ENCODE data around the gene ST8SIA3.

The ST8SIA3 gene, protein sequence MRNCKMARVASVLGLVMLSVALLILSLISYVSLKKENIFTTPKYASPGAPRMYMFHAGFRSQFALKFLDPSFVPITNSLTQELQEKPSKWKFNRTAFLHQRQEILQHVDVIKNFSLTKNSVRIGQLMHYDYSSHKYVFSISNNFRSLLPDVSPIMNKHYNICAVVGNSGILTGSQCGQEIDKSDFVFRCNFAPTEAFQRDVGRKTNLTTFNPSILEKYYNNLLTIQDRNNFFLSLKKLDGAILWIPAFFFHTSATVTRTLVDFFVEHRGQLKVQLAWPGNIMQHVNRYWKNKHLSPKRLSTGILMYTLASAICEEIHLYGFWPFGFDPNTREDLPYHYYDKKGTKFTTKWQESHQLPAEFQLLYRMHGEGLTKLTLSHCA

GRCh38 chr18:57352271-57352701 lies at the start of gene ST8SIA3:
Gene ST8SIA3, plus strand, starts transcription at chr18:57352557. Its CDS starts 290 bp downstream, at chr18:57352847.
- DNase-seq (ENCODE audit: low spot score) = no peak

- no peak for DNase-seq (ENCODE audit: low spot score)
Measured at GRCh38 chr18:57311472-57311871, 40.9 kb upstream of the ST8SIA3 start.

DNA sequence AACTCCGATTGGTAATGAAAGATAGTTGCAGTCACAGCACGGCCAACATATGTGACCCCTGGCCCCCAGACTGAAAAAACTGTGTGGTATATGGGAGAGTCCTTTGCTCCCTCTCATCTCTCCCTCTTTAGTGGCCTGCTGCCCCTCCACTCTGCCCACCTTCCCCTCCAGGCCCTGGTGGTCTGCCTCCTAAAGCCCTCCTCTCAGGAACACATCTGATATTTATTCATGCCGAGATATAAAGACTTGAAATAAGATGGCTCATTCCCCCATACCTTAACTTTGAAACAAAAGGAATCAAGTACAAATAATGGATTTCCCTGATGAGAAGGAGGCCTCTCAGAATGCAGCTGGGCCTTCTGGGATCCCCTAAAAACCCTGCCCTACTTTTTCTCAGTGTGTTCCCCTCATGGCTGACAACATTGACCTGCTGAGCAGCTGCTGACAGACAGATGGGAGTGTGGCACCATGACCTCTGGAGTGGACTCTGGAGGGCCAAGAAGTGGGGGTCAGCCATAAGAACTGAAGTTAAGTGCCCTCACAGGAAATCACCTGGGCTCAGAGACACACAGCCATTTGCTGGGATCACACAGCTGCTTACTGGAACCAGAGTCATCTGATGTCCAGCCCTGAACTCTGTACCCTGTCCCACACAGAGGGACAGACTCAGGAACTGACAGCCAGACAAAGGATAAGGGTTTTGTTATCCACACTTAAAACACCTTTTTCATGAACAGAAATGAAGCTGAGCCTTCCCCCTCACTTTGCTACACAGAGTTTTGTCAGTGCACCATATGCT lies 39.8 kb upstream of the ST8SIA3 start:
- DNase-seq (ENCODE audit: low spot score) = no peak

DNA sequence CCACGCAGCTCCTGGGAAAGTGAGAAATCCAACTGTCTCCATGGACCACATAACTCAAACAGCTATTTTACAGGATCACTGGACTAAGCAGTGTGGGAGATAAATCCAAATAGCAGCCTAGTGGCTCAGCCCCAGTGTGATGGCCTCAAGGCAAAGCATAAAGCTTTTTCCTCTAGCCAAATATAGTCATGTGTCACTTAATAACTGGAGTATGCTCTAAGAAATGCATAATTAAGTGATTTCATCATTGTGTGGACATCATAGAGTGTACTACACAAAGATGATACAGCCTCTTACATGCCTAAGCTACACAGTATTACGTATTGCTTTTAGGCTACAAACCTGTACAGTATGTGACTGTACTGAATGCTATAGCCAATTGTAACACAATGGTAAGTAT lies 31.8 kb upstream of the ST8SIA3 start:
- no peak for DNase-seq (ENCODE audit: low spot score)

GRCh38 chr18:57325491-57326166 lies 26.7 kb upstream of the ST8SIA3 start:
- DNase-seq (ENCODE audit: low spot score) = no peak

DNA sequence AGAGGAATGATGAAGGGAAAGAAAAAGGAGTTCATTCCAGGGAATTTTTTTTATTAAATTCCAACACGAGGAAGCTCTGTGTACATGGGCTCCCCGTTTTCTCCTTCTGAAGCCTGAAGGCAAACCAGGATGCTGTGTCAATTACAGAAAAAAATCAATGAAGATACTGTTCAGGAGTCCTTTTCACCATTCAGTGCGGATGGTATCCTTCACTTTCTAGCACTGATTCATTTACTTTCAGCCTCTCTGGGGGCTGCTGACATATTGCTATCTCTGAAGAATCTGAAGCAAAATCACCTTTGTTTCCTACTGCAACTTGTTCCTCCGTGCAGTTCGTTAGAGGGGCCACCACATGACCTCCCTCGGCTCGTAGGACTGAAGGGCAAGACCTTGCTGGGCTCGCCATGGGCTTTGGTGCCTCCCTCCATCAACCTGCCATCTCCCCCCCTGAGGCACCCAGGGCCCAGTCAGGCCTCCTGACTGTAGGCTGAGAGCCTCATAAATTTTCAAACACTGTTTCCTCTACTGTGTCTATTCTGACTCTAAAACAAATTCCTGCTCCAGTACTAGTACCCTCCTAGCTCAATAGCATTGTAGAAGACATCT lies 25.5 kb upstream of the ST8SIA3 start:
- no peak for DNase-seq (ENCODE audit: low spot score)

GRCh38 chr18:57328665-57329064 lies 23.7 kb upstream of the ST8SIA3 start:
- DNase-seq (ENCODE audit: low spot score) = no peak

- DNase-seq (ENCODE audit: low spot score) = no peak
Measured at GRCh38 chr18:57329856-57330255, 22.5 kb upstream of the ST8SIA3 start.

GRCh38 chr18:57331718-57332117 lies 20.6 kb upstream of the ST8SIA3 start:
- DNase-seq (ENCODE audit: low spot score) = no peak

- peak; percentile 40 for DNase-seq (ENCODE audit: low spot score)
Measured at GRCh38 chr18:57333940-57334339, 18.4 kb upstream of the ST8SIA3 start.

DNA sequence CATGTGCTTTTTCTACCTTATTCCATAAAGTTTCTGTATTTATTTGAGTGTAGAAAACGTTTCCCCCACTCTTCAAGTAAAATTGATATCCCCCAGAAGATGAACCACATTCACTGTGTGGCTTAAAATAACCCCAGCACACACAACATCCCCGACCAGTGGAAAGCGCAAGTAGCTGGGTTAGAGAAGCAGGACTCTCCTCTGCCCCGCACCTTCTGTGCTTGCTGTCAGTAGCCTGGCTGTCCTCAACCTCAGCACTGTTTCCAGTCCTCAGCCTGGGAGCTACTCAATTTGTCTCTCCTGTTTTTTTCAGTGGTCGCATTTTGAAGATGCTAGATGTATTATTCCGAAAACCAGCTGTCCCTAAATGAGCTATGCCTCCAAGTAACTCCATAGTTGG lies 18.0 kb upstream of the ST8SIA3 start:
- DNase-seq (ENCODE audit: low spot score) = no peak

DNA sequence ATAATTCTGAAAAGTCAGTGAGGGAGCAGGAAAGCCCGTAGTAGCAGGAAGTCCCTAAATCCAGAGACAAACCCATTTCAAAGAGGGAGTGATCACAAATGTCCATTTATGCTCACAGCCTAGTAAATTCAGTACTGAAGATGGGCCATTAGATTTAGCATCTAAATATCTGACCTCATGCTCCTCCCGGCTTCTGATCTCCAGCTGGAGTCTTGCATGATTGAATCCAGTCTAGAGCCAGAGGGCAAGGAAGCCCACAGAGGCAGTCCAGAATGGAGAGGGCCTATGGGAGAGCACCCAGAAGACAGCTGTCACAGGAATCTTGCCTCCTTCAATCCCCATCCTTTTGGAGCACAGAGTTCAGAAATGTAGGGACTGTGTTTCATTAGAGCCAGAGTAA lies 16.0 kb upstream of the ST8SIA3 start:
- no peak for DNase-seq (ENCODE audit: low spot score)

- no peak for DNase-seq (ENCODE audit: low spot score)
Measured at GRCh38 chr18:57337890-57338289, 14.5 kb upstream of the ST8SIA3 start.

GRCh38 chr18:57343833-57344232 lies 8.5 kb upstream of the ST8SIA3 start:
- DNase-seq (ENCODE audit: low spot score) = no peak

GRCh38 chr18:57346876-57347275 lies 5.5 kb upstream of the ST8SIA3 start:
- no peak for DNase-seq (ENCODE audit: low spot score)

DNA sequence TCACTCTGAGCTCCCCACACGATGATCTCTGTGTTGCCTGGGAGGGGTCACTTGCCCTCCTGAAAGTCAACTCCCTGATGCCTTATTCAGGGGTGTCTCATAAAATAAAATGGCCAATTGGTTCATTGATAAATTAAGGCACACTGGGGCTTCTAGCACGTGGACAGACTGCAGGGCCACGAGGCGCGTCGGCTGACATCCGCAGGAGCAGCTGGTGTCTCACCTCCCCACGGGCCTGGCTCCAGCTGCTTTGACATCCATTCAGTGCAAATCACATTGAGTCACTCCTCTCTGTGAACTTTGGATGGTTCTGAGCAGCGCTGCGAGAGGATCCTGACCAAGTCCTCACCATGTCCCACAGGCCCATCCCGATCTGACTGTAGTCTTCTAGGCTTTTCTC lies 4.6 kb upstream of the ST8SIA3 start:
- no peak for DNase-seq (ENCODE audit: low spot score)

DNA sequence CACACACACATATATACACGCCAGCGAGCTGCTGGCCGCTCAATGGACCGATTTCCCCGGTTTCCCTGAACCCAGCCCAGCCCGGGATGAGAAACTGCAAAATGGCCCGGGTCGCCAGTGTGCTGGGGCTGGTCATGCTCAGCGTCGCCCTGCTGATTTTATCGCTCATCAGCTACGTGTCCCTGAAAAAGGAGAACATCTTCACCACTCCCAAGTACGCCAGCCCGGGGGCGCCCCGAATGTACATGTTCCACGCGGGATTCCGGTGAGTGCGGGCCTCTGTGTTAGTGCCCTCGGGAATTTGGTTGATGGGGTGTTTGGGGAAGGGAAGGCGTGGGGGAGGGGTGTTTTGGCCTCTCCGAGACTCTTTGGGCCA lies 392 bp downstream of the ST8SIA3 start:
- DNase-seq (ENCODE audit: low spot score) = no peak

GRCh38 chr18:57353137-57353939 lies 981 bp downstream of the ST8SIA3 start:
- no peak for DNase-seq (ENCODE audit: low spot score)

DNA sequence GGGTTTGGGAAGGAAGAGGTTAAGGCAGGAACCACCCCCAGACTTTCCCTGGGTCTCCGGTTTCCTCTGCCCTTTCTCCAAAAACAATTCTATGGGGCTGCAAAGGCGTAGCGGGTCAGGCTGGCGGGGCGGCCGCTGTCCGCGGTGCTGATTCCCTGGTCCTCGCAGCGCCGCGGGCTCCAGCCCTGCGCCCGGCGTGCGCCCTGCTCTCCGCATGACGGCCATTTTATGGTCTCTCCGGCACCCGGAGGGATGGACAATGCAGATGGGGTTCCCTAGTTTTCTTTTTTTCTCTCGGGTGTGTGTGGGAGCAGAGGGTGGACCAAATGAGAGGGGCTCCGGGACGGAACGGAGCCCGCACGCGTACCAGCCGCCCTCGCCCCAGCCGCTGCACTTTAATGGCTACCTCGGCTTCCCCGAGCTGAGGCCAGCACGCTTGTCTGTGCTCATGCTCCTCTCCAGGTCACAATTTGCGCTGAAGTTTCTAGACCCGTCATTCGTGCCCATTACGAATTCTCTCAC lies 1.6 kb downstream of the ST8SIA3 start:
- DNase-seq (ENCODE audit: low spot score) = no peak

DNA sequence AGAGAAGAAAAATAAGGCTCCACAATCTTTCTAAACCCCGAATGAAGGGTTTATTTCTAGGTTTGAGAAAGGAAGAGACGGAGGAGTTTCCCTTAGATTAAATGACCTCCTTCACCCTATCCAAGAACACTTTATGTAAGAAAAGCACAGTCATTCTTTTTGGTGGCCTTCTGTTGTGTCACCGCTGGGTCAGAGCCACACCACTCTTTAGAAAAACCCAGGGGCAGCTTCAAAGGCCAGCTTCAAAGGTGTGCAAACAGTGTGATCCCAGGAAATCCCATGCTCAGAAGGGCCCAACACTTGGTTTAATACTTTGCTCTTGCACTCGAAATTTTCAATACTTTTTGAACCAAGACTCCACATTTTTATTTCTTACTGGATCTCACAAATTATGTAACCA lies 7.1 kb downstream of the ST8SIA3 start:
- peak; percentile 21 for DNase-seq (ENCODE audit: low spot score)

DNA sequence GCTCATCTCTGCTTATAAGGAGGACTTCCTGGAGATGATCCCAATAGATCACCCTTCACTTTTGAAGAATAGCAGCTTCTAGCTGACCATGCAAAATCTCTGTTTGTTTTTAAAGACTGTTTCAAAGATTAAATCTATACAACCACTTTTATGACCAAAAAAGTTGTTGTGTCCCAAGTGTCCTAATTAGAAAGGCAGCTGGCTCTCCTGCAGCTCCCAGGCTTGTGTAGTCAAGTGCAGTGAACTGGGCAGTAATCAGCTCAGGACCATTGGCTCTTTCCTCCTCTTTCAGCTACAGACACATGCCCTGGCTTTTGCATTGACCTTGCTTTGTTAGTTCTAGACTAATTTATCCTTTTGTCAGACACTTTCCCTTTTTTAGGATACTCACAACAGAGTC lies 10.4 kb downstream of the ST8SIA3 start:
- DNase-seq (ENCODE audit: low spot score) = no peak
